NCI-H1436 (cell line): Measurements from ENCODE around the gene GRID2.
A peak's percentile ranks its signal among the peaks of the same experiment; 100 is the strongest.

ENCODE experiments used
- DNase-seq: peaks from one replicate; lab custom pipeline; 2025; lab: John Stamatoyannopoulos, UW

Gene GRID2

DNA sequence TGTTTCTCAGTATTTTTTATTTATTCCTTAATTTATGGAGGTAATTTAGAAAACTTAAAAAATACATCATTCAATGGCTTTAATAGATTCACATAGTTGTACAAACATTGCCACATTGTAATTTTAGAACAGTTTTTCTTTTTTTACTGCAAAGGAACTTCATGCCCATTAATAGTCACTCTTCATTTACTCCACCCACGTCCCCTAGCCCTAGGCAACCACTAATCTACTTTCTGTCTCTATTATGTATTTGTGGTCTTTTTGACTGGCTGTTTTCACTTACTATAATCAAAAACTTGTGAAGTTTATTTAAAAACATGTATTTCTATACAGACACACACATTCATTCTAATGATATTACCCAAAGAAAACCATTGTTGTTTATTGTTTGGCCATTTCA is 664.8 kb downstream of the GRID2 start:
- no peak for DNase-seq

DNA sequence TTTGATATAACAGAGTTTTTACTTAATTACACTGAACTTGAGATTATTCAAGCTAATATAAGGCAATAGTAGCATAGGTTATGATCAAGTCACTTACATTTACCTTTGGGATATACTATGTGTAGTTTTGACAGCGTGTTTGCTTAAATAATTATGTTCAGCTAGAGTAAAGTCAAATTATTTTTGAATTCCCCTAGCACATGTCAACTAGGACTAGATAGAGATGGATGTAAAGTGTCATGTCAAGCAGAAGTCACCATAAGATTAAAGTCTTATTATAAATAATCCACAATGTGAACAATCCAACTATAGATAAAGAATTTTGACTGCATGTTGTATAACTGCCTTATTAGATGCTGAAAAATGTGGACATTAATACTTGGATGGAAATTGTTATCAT is 665.2 kb downstream of the GRID2 start:
- DNase-seq: no peak

DNA sequence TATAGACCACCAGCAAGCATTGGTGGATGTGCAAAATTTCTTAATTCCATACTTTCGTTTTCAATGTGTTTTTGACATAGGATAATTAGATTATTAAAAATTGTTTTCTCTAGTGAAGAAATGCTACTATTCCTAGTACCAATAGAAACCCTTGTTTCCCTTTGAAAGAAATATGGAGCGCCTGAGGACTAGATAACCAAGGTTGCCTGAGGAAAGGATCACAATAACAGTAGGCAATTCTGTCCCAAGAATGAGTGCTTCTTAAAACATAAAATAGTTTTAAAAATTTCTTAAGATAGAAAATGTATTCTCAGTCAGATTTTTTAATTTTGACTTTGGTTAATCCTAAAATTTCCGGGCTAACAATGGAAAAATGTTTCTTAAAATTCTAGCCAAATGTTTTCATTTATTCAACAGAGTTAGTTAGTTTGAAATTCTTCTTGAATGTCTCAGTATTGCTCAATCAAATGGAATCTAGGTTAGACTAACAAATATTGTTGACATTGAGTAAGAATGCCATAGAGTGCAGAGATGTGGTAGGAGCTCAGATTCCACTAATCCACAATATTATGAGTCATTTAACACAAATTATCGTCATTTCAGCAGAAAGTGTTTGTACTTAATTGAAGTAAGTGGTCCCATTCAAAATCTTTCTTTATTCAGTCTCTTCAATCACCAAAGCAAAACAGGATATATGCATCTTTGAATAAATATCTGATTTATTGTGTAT is 666.0 kb downstream of the GRID2 start:
- peak; percentile 10 for DNase-seq

DNA sequence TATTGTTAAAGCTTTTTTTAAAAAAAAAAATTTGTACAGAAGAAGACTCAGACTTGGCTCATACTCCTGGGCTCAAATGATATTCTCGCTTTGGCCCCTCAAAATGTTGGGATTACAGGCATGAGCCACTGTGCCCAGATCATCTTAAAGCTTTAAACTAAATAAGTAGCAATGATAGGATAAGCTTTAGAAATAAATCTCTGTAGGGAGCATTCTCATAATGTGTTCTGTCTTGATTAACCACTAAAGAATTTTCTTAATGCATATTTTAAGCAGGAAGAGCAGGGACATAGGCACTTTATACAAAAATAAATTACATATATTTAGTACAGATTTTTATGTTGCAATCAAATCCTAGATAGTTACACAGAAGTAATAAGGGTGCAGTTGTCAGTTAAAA is 667.2 kb downstream of the GRID2 start:
- no peak for DNase-seq

DNA sequence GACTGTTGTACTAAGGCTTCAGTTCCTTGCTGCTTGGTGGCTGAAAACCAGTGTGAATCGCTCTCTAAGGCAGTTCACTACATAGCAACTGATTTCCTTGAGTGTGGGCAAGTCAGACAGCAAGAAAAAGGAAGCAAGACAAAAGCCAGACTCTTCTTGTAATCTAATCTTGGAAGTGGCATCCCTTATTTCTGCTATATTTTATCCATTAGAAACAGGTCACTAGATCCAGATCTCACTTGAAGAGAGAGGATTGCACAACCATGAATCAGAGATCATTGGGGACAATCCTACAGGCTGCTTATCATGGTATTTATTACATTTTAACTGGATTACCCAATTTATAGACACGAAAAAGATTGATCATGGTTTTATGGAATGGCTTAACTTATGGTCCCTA is 684.5 kb downstream of the GRID2 start:
- DNase-seq: no peak

DNA sequence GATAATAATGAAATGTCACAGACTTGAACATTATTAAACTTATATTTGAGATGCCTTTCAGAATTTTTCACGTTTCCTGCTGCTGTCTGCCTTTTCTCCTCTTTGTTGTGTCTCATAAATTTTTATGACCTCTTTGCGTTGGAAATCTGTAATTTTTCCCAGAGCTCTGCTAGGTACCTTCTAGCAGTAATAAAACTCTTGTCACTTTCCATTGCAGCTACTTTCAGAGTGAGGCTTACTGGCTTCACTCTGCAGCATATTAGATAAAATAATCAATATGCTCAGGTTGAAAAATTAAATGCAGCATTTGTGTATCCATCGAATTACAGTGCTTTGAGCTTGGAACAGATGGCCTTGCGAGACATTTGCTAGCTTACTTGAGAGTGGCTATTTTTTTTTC is 689.0 kb downstream of the GRID2 start:
- no peak for DNase-seq

DNA sequence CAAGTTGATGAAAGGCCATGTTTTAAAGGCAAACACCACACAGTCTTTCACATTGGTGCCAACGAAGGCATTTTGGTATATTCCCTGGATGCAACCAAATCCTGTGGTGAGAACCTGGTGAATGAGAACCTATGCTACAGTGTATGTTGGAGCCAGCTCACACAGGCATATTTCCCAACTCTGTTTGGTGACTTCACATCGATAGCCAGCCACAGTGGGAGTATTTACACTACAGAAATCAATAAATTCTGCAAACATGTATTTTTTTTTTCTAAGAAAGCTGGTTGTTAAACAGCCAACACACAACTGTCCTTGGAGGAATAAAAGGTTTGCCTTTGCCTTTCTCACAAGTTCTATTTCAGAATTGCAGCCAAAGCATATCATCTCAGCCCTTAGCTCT is 691.0 kb downstream of the GRID2 start:
- no peak for DNase-seq

DNA sequence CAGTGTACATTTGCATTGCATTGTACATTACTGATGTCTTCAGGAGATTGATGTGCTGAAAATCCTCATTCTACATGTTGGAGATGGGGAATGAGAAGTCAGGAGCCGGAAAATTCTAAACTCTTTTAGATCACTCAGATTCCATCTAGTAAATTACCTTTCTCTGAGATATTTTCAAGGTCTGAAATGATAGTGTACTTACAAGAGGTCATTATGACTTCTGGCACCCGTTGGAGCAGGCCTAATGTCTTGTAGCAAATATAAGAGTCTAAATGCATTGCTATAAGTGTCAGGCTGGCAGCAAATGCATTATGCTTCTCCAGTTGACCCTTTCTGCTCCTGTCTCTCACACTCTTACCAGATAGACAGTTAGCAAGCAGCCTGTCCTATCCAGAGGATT is 692.8 kb downstream of the GRID2 start:
- DNase-seq: no peak

DNA sequence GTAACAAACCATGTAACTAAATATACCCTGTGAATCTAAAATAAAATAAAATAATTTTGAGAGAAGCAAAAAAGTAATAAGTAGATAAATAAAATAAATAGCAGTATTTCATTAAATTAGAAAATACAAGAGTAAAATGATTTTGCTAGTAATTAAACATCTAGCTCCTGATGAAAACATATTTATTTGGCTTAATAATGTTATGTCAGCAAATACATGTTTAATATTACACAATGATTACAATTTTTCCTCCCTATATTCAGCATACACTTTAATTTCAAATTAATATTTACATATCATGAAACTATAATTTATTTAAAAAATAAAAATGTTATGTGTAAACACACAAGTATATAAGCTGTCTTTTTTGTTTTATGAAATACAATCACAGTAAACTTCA is 697.1 kb downstream of the GRID2 start:
- DNase-seq: no peak

DNA sequence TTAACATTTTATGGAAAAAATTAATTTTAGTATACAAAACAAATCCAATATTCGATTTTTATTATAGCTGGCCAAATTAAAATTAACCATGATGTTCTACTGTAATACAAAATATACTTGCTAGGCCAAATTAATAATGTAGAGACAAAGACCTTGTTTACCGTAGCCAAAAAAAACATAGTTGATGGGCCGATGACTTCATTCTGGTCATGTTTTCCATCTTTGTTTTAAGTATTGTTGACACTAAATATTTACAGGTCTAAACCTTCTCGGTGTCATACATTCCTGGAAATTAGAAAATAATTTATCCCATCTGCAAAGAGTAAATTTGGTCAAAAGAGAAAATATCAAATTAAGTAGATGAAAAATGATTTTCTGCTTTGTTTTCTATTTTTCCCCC is 698.5 kb downstream of the GRID2 start:
- DNase-seq: no peak

DNA sequence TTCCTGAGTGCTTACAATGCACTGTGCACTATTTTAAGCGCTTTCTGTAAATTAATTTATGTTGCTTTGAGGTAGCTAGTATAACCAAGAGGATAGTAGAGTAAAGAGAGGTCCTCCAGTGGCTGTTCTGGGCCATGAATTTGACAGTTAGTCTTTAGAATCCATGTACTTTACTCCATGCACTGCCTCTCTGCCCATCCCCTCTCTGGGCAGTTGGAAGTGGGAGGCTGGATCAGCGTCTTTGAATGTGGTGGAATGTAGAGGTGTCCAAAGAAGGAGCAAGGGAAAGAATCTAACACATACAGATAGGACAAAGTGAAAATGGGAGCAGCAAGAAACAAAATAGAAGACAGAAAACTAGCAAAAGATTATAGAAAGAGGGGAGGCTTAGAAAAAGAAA is 712.6 kb downstream of the GRID2 start:
- no peak for DNase-seq

DNA sequence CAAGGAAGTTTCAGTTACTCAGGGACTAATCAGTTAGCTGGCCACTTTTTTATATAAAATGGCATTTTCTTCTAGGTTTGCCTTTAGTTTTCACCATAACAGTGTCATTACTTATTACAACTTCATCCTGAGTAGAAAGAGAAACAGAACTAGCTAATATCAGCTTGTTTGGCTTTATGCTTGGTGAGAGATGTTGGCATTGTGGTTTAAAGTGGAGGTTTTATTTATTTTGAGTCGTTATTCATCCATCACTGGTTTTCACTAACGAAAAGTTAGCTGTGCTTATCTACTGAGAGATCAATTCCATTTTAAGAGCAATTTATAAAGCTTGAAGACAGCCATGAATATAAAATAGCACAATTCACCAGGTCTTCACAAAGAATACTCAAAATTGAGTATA is 714.5 kb downstream of the GRID2 start:
- no peak for DNase-seq

DNA sequence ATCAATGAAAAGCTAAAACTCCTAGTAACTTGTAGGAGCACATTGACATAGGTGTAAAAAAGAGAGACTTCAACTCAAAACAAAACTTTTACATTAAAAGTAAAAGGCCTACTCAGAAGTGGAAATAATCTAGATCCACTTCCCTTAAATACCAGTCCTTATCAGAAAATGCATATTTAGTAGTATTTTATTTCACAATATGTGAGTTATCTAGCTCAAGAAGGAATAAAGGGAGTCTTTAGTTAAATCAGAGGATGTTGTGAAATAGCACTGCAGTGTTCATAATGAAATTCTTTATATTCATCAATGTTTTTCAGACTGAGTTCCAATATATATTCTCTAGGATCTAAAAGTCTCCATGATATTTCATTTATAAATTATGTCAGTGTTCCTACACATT is 715.0 kb downstream of the GRID2 start:
- DNase-seq: no peak

DNA sequence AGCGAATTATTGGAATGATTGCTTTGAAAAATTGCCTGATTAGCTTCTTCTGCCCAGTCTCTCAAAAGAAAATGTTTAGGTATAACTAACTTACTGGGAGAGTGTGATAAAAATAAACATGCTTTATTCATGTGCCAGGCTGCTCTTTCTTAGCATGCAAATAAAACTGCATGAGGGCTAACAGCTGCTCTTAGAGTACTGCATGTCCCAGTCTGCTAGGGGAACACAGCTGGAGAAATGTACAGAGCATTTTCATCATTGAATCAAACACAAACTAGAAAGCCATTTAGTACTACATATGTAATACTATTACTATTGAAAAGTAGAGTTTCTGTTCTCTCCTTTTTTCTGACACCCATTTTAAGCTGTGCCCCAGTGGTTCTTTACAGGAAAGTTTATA is 726.0 kb downstream of the GRID2 start:
- no peak for DNase-seq

DNA sequence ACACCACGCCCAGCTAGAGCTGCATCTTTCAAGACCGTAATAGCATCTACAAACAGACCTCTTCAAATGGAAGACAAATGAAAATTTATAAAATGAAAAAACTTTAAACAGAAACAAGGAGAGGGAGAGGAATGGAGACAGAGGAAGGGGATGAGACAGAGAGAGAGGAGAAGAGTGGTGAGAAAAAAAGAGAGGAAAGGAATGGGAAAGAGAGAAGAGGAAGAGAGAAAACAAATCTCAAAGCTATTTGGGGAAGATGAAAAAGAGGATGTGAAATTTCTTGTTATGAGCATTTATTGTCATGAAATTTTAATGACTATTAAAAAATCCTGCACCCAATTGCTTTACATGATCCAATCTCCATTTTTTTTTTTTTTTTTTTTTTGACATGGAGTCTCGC is 726.9 kb downstream of the GRID2 start:
- DNase-seq: no peak

DNA sequence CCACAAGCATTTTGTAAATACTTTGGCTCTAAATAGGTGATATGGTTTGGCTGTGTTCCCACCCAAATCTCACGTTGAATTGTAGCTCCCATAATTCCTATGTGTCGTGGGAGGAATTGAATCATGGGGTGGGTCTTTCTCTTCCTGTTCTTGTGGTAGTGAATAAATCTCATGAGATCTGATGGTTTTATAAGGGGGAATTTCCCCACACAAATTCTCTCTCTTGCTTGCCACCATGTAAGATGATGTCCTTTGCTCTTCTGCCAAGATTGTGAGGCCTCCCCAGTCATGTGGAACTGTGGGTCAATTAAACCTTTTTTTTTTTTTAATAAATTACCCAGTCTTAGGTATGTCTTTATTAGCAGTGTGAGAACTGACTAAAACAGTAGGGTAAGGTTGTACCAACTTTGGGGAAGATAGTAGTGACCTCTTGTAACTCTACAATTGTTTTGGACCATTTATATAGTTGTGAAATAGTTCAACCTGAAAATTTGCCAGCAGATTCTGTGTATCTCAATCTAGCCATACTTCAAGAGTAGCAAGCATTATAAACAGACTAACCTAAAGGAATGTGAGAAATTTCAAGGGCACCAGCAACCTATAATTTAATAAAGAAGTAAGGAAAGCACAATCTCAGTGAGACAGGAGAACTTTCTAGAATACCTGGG is 727.8 kb downstream of the GRID2 start:
- DNase-seq: no peak

DNA sequence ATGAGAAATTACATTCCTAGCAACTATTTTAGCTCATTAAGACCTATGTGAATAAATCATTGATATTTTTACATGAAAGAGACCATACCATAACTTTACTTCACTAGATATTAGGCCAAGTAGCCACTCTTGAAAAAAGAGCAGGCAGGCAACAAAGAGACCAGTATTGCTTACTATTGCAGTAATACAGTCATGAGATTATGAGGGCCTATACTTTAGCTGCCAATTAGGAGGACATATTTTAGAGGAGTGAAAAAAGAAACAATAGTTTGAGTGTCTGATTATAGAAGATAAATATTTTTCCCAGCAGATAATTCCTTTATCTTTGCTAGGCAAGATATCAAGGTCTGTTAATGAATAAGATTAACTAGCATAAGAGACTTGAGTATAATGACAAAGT is 739.0 kb downstream of the GRID2 start:
- DNase-seq: no peak

DNA sequence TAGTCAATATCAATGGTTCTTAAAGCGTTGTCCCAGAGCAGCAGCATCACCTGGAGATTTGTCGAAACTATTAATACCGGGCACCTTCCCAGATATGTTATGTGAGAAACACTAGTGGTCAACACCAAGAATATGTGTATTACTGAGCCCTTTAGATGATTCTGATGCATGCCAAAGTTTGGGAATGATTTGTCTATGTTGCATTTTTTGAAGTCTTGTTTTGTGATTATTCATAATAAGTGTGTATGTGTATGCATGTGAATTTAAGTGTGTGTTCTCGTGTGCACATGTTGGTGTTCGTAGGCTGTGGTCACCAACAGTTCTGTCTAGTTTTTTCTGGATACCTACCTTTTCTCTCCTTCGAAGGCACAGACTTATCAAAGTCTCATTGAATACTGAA is 749.4 kb downstream of the GRID2 start:
- DNase-seq: no peak

DNA sequence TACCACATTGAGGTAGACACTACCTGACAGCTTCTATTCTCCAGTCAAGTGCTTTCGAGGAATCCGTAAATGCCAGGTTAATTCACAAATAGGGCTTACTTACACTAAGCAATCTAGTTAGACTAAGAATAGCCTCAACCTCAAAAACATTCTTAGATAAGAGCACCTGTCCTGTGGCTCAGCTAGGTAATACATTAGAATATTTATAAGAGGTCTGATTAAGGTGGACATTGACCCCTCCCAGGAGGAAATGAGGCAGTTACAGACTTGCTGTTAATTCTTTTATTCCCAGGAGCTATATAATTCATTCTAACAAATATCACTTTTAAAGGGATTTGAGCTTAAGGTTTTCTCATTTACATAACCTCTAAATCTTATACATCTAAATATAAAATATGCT is 758.1 kb downstream of the GRID2 start:
- no peak for DNase-seq

DNA sequence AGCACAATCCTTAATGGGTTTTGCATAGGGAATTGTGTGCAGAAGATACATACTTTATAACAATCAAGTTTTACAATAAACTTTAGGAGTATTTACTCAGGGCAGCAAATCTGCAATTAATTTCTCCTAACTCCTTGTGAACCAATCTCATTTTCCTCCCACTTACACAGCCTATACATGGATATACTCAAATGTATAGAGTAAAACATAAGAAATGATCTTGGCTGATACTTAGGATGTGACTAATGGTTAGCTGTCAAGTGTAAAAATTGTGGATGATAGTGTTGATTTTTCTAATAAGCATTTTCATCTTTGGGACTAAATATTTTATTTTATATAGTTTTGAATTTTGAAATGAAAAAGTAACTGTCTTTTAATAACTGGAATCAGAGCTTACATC is 759.6 kb downstream of the GRID2 start:
- no peak for DNase-seq

DNA sequence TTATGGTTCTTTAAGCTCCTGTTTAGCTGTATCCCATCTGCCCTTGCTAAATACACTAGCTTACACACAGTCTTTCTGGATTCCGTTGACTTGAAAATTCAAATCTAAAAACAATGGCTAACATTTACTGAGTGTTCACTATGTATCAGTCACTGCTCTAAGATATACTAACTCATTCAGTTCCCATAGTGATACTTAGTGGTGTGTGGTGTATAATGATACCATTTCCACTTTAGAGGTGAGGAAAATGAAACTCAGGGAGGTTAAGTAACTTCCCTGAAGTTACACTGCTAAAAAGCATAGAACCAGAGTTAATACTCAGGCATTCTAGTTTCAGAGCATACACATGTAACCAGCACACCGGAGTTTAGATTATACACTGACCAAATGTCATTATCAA is 762.0 kb downstream of the GRID2 start:
- no peak for DNase-seq

DNA sequence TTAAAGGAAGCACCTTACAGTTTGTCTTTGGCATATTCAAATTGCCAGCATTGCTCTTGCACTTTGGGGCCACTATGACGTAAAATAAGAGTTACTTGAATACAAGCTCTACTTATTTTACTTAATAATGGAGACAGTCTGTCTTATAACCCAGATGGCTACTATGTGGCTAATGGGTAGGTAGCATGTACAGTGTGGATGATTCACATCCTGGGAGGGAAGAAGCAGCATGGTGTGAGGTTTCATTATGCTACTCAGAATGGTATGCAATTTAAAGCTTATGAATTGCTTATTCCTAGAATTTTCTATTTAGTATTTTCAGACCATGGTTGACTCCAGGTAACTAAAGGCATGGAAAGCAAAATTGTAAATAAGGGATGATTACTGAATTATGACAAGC is 763.0 kb downstream of the GRID2 start:
- DNase-seq: no peak

DNA sequence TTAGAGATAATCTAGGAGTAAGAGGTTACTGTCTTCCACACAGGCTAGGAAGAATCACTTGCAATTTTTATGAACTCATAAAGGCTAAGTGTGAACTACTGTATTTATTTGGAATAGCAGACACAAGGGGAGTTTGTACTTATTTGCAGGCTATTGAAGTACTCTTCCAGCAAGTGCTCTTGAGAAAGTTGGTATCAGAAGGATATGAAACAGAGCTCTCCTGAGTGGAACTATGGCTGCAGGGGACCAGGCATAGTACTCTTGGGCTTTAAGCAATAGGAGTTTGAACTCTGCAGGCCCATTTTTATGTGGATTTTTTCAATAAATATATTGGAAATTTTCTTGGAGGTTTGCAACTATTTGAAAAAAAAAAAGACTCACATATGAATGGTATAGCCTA is 768.5 kb downstream of the GRID2 start:
- DNase-seq: no peak

DNA sequence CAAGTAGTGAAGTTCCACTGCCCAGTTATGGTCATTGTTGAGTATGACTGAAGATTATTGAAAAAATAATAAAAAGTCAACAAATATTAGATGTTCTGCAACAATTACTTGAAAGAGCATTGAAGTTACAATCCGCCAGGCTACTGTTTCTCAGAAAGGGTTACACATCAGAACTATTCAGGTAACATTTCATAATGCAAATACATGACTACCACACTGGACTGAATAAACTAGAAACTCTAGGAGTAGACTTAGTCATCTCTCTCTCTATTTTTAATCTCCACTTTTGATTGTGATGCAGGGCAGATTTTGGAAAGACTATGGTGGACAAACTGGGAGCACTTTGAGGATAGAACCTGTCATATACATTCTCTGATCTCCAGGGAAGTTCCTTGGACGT is 776.5 kb downstream of the GRID2 start:
- no peak for DNase-seq
